Measurements from ENCODE around the gene LILRA6. TPM values are rescaled to one million over a fixed set of nuclear protein-coding genes. Genes with fewer than 3 reads are reported as not detected.
A peak's percentile ranks its signal among the peaks of the same experiment; 100 is the strongest.

The LILRA6 gene
- total and polyA plus RNA-seq, 2 of the 13 experiments (the other 11 are each of a cell fraction or from before 2014, with no cell fraction given): not detected

- TF ChIP-seq NPAS2 (CRISPR knock-in tag; IDR thresholded peaks at IDR 0.05; ENCODE audit: borderline replicate concordance) (no peak), ONECUT2 (CRISPR knock-in tag; IDR thresholded peaks at IDR 0.05) (no peak), GFI1 (CRISPR knock-in tag; IDR thresholded peaks at IDR 0.05; ENCODE audit: borderline replicate concordance) (no peak), FOXC1 (CRISPR knock-in tag; IDR thresholded peaks at IDR 0.05; ENCODE audit: borderline replicate concordance) (no peak), ZNF17 (CRISPR knock-in tag; IDR thresholded peaks at IDR 0.05) (no peak), ZFP41 (CRISPR knock-in tag; IDR thresholded peaks at IDR 0.05; ENCODE audit: borderline replicate concordance) (0 out of 2 replicates have a peak, but pooled peaks have one; percentile 27), EED (CRISPR knock-in tag; IDR thresholded peaks at IDR 0.05) (no peak), ZNF790 (CRISPR knock-in tag; IDR thresholded peaks at IDR 0.05; ENCODE audit: borderline replicate concordance) (no peak), ZNF687 (CRISPR knock-in tag; IDR thresholded peaks at IDR 0.05) (peak; percentile 73), ZFP36L1 (CRISPR knock-in tag; IDR thresholded peaks at IDR 0.05) (no peak), ZNF605 (CRISPR knock-in tag; IDR thresholded peaks at IDR 0.05) (peak; percentile 78; the same call in 1 of the 2 replicates), ZC3H13 (CRISPR knock-in tag; IDR thresholded peaks at IDR 0.05) (0 out of 2 replicates have a peak, but pooled peaks have one; percentile 65), ATF7 (IDR thresholded peaks at IDR 0.05) (no peak), ATF7 (CRISPR knock-in tag; IDR thresholded peaks at IDR 0.05) (no peak), CREBL2 (CRISPR knock-in tag; IDR thresholded peaks at IDR 0.05; ENCODE audit: borderline replicate concordance) (no peak), HDAC6 (IDR thresholded peaks at IDR 0.05; ENCODE audit: low read depth, low read length) (no peak), BRF2 (CRISPR knock-in tag; IDR thresholded peaks at IDR 0.05) (no peak), BORCS8-MEF2B (CRISPR knock-in tag; IDR thresholded peaks at IDR 0.05) (peak; percentile 38; the same call in 1 of the 2 replicates), ZNF33B (CRISPR knock-in tag; IDR thresholded peaks at IDR 0.05) (no peak), ATRX (CRISPR knock-in tag; IDR thresholded peaks at IDR 0.05; ENCODE audit: borderline replicate concordance) (no peak)
These were observed 11.3 kb downstream of the LILRA6 start (continued) for GRCh38 chr19:54231077-54231931.

All from HepG2 (cell line).